HEK293 (cell line): ENCODE measurements around the gene ANGPTL2.

Experiments used
- CTCF ChIA-PET: fragments of 350-600 bp; formaldehyde crosslinking; extraction: SDS; loops from one replicate; lab custom pipeline; 2021; ENCODE audit warnings: antibody characterized with exemption; lab: Yijun Ruan, JAX
- POLR2A ChIA-PET: fragments of 300-600 bp; formaldehyde crosslinking; extraction: SDS; loops from one replicate; lab custom pipeline; 2020; ENCODE audit warnings: antibody characterized with exemption, inconsistent platforms; lab: Yijun Ruan, JAX
- H3K27ac ChIP-seq: fragments of 200-500 bp; sonication (Bioruptor generic); 2 replicates; pipeline ENCODE4 v1.5.1; 2014; ENCODE audit warnings: low read depth, low read length, control low read depth, inconsistent platforms; ENCODE audit errors: extremely low read depth
- H3K36me3 ChIP-seq, 2 experiments: fragments of 200-500 bp in 1 of 2; sonication (Bioruptor generic) in 1 of 2; 1 replicate in 1 of 2; 2 replicates in 1 of 2; pipeline ENCODE4 v1.5.1; 2014 to 2017; ENCODE audit warnings: inconsistent platforms in 2 of 2, low read length in 2 of 2; ENCODE audit not compliant: control insufficient read depth in 2 of 2, insufficient read depth in 1 of 2
- H3K4me1 ChIP-seq: fragments of 200-500 bp; sonication (Bioruptor generic); 2 replicates; pipeline ENCODE4 v1.5.1; 2014; ENCODE audit warnings: mild to moderate bottlenecking, low read length, inconsistent platforms; ENCODE audit not compliant: control insufficient read depth, insufficient read depth
- H3K4me3 ChIP-seq: 2 replicates; pipeline ENCODE4 v1.5.1; 2011; ENCODE audit warnings: low read depth, mild to moderate bottlenecking, control low read depth, low read length, moderate library complexity
- H3K9me3 ChIP-seq: fragments of 200-500 bp; sonication (Bioruptor generic); 2 replicates; pipeline ENCODE4 v1.5.1; 2014; ENCODE audit warnings: low read depth, low read length, inconsistent platforms; ENCODE audit not compliant: control insufficient read depth, insufficient read depth
- EGR2 ChIP-seq: fragments of 450-650 bp; formaldehyde crosslinking; IDR thresholded peaks from 2 replicates; pipeline ENCODE4 v1.5.1; 2016; ENCODE audit warnings: low read depth, missing biosample characterization, missing genetic modification characterization
- GFI1B ChIP-seq: fragments of 450-650 bp; formaldehyde crosslinking; IDR thresholded peaks from 2 replicates; pipeline ENCODE4 v1.5.1; 2016; ENCODE audit warnings: missing biosample characterization, missing genetic modification characterization
- MEIS1 ChIP-seq: sonication (generic); formaldehyde crosslinking; IDR thresholded peaks from 2 replicates; pipeline ENCODE4 v1.8.1; 2022; ENCODE audit warnings: missing genetic modification reagents, mild to moderate bottlenecking, borderline replicate concordance
- ZBTB17 ChIP-seq: fragments of 450-650 bp; formaldehyde crosslinking; IDR thresholded peaks from 2 replicates; pipeline ENCODE4 v1.5.1; 2016; ENCODE audit warnings: missing biosample characterization, missing genetic modification characterization
- ZBTB8A ChIP-seq: fragments of 450-650 bp; formaldehyde crosslinking; IDR thresholded peaks from 2 replicates; pipeline ENCODE4 v1.5.1; 2016; ENCODE audit warnings: missing biosample characterization, missing genetic modification characterization
- ZIC2 ChIP-seq: fragments of 450-650 bp; formaldehyde crosslinking; IDR thresholded peaks from 2 replicates; pipeline ENCODE4 v1.5.1; 2016; ENCODE audit warnings: missing biosample characterization, missing genetic modification characterization
- ZNF121 ChIP-seq: fragments of 450-650 bp; formaldehyde crosslinking; IDR thresholded peaks from 2 replicates; pipeline ENCODE4 v1.5.1; 2016; ENCODE audit warnings: missing biosample characterization, missing genetic modification characterization
- ZNF248 ChIP-seq: fragments of 450-650 bp; formaldehyde crosslinking; IDR thresholded peaks from 2 replicates; pipeline ENCODE4 v1.5.1; 2017; ENCODE audit warnings: missing biosample characterization, missing genetic modification characterization
- ZNF404 ChIP-seq: fragments of 450-650 bp; formaldehyde crosslinking; IDR thresholded peaks from 2 replicates; pipeline ENCODE4 v1.5.1; 2017; ENCODE audit warnings: missing biosample characterization, missing genetic modification characterization
- ZNF423 ChIP-seq: fragments of 450-650 bp; formaldehyde crosslinking; IDR thresholded peaks from 2 replicates; pipeline ENCODE4 v1.5.1; 2016; ENCODE audit warnings: missing biosample characterization, missing genetic modification characterization
- ZNF560 ChIP-seq: fragments of 450-650 bp; formaldehyde crosslinking; IDR thresholded peaks from 2 replicates; pipeline ENCODE4 v1.5.1; 2017; ENCODE audit warnings: missing biosample characterization, missing genetic modification characterization, borderline replicate concordance
- ZNF621 ChIP-seq: fragments of 450-650 bp; formaldehyde crosslinking; IDR thresholded peaks from 2 replicates; pipeline ENCODE4 v1.5.1; 2017; ENCODE audit warnings: missing biosample characterization, missing genetic modification characterization
- ZNF670 ChIP-seq: fragments of 450-650 bp; formaldehyde crosslinking; IDR thresholded peaks from 2 replicates; pipeline ENCODE4 v1.5.1; 2016; ENCODE audit warnings: missing biosample characterization, missing genetic modification characterization, low read depth
- ZNF776 ChIP-seq: fragments of 450-650 bp; formaldehyde crosslinking; IDR thresholded peaks from 2 replicates; pipeline ENCODE4 v1.5.0; 2017; ENCODE audit warnings: missing biosample characterization, missing genetic modification characterization, borderline replicate concordance
- ZNF830 ChIP-seq: fragments of 450-650 bp; IDR thresholded peaks from 2 replicates; pipeline ENCODE4 v1.5.0; 2018; ENCODE audit warnings: missing biosample characterization, missing genetic modification characterization, low read depth, mild to moderate bottlenecking, moderate library complexity
- ZNF837 ChIP-seq: fragments of 450-650 bp; formaldehyde crosslinking; IDR thresholded peaks from 2 replicates; pipeline ENCODE4 v1.5.1; 2016; ENCODE audit warnings: missing biosample characterization, missing genetic modification characterization
- TF ChIP-seq, protein P1 (sequence below): fragments of 450-650 bp; formaldehyde crosslinking; IDR thresholded peaks from 2 replicates; pipeline ENCODE4 v1.5.1; 2016; ENCODE audit warnings: missing biosample characterization, missing genetic modification characterization
- TF ChIP-seq, protein P2 (sequence below): fragments of 450-650 bp; formaldehyde crosslinking; IDR thresholded peaks from 2 replicates; pipeline ENCODE4 v1.5.1; 2016; ENCODE audit warnings: missing biosample characterization, missing genetic modification characterization
- TF ChIP-seq, protein P3 (sequence below): fragments of 450-650 bp; formaldehyde crosslinking; IDR thresholded peaks from 2 replicates; pipeline ENCODE4 v1.5.1; 2016; ENCODE audit warnings: missing biosample characterization, missing genetic modification characterization
- TF ChIP-seq, protein P4 (sequence below): fragments of 450-650 bp; formaldehyde crosslinking; IDR thresholded peaks from 2 replicates; pipeline ENCODE4 v1.5.1; 2016; ENCODE audit warnings: missing biosample characterization, missing genetic modification characterization

ANGPTL2 gene

DNA sequence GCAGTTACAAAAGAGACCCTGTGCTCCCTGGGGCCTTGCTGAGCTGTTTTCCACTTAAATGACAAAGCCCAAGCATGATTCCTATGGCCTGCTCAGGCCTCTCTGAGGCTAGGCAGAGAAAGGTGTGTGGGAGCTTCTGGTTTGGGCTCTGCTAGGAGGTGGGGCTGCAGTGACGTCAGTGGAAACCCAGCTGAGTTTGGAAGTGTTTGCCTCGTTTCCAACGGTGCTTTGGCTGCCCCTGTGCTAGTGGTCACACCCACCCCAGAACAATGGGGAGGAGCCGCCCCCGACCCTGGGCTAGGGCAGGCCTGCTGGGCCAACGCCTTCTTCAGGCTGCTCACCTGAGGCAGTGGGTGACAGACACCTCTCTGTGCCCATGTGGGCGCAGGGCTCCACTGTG, 10.4 kb downstream of the ANGPTL2 start (continued):
- TF ChIP-seq ZNF423 (tag by site-specific recombination): no peak
- TF ChIP-seq, protein P1, sequence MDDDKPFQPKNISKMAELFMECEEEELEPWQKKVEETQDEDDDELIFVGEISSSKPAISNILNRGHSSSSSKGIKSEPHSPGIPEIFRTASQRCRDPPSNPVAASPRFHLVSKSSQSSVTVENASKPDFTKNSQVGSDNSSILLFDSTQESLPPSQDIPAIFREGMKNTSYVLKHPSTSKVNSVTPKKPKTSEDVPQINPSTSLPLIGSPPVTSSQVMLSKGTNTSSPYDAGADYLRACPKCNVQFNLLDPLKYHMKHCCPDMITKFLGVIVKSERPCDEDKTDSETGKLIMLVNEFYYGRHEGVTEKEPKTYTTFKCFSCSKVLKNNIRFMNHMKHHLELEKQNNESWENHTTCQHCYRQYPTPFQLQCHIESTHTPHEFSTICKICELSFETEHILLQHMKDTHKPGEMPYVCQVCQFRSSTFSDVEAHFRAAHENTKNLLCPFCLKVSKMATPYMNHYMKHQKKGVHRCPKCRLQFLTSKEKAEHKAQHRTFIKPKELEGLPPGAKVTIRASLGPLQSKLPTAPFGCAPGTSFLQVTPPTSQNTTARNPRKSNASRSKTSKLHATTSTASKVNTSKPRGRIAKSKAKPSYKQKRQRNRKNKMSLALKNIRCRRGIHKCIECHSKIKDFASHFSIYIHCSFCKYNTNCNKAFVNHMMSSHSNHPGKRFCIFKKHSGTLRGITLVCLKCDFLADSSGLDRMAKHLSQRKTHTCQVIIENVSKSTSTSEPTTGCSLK: no peak

DNA sequence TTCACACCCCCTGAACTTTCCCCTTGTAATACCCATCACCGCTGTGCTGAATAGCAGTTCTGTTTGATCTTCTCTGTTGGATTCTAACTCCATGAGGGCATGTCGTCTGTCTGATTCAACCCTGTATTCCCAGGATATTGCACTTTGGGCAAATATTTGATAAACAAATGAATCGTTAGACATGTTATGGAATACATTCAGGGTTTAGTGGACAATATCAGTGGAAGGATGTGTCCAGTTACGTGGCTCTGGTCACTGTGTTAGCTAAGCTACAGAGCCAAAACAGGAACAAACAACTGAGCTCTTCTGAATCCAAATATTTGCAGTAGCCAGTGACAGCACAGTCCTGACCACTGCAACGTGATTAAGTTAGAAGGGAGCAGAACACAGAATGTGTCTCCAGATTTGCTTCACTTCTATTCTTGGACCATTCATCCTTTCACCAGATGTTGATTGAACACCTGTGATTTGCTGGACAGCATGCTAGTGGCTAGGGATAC, 13.2 kb downstream of the ANGPTL2 start:
- POLR2A ChIA-PET: no interaction called here
- H3K4me3 ChIP-seq: no peak overlapping the region
- H3K9me3 ChIP-seq: no peaks in the 10 kb centered on the region
- no peaks in the 10 kb centered on the region for H3K36me3 ChIP-seq
- TF ChIP-seq ZNF621 (no peak), GFI1B (tag by site-specific recombination) (no peak), ZNF837 (tag by site-specific recombination) (no peak), ZNF248 (tag by site-specific recombination) (no peak)
- TF ChIP-seq, protein P2, sequence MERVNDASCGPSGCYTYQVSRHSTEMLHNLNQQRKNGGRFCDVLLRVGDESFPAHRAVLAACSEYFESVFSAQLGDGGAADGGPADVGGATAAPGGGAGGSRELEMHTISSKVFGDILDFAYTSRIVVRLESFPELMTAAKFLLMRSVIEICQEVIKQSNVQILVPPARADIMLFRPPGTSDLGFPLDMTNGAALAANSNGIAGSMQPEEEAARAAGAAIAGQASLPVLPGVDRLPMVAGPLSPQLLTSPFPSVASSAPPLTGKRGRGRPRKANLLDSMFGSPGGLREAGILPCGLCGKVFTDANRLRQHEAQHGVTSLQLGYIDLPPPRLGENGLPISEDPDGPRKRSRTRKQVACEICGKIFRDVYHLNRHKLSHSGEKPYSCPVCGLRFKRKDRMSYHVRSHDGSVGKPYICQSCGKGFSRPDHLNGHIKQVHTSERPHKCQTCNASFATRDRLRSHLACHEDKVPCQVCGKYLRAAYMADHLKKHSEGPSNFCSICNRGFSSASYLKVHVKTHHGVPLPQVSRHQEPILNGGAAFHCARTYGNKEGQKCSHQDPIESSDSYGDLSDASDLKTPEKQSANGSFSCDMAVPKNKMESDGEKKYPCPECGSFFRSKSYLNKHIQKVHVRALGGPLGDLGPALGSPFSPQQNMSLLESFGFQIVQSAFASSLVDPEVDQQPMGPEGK: no peak
- no peak overlapping the region for H3K27ac ChIP-seq
- peaks cover 10% of the 10 kb centered on the region for H3K4me1 ChIP-seq
- CTCF ChIA-PET: no interaction called here

DNA sequence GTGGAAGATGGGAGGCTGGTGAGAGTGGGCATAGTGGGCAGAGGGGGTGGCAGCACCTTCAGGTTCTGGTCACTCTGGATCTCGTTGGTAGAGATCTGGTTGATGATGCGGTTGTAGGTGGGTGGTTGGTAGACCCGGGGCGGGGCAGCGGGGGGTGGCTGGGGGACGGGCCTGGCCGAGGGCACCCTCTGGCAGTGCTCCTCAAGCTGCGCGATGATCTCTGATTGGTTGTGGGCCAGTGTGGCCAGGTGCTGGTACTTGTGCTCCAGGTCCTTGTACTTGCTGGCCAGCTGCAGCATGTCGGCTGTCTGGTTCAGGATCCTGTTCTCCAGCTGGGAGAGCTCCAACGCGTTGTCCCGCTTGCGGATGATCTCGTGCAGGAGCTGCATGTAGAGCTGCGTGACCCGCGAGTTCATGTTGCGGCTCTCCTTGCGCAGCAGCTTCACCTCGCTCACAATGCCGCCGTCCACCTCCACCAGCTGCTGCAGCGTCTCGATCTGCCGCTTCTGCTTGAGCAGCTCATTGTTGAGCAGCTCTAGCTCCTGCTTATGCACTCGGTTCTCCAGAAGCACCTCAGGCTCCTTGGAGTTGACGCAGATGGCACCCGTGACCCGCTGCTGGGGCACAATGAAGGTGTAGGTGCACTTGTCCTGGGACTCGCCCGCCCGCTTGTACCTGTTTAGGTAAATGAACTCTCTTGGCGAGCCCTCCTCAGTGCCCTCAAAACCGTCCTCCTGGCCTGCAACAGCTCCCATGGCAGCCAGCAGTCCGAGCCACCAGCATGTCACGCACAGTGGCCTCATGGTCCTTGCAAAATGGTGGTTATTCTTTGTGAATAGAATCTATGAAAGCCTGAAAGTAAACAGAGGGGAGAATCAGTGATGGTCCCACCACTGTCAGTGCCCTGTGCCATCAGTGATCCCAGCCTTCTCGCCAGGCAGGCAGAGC, 14.2 kb downstream of the ANGPTL2 start:
- Histone ChIP-seq H3K4me3 (no peak overlapping the region), H3K4me1 (peaks cover 9% of the 10 kb centered on the region), H3K27ac (no peak overlapping the region), H3K36me3 (no peaks in the 10 kb centered on the region), H3K9me3 (no peaks in the 10 kb centered on the region)
- ChIA-PET CTCF (no interaction called here), POLR2A (no interaction called here)
- no peak for TF ChIP-seq ZNF837 (tag by site-specific recombination)
- TF ChIP-seq, protein P3, sequence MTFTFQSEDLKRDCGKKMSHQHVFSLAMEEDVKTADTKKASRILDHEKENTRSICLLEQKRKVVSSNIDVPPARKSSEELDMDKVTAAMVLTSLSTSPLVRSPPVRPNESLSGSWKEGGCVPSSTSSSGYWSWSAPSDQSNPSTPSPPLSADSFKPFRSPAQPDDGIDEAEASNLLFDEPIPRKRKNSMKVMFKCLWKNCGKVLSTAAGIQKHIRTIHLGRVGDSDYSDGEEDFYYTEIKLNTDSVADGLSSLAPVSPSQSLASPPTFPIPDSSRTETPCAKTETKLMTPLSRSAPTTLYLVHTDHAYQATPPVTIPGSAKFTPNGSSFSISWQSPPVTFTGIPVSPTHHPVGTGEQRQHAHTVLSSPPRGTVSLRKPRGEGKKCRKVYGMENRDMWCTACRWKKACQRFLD: no peak
- TF ChIP-seq ZBTB17 (tag by site-specific recombination): no peak
- no peak for TF ChIP-seq MEIS1 (CRISPR knock-in tag)
- TF ChIP-seq, protein P4, sequence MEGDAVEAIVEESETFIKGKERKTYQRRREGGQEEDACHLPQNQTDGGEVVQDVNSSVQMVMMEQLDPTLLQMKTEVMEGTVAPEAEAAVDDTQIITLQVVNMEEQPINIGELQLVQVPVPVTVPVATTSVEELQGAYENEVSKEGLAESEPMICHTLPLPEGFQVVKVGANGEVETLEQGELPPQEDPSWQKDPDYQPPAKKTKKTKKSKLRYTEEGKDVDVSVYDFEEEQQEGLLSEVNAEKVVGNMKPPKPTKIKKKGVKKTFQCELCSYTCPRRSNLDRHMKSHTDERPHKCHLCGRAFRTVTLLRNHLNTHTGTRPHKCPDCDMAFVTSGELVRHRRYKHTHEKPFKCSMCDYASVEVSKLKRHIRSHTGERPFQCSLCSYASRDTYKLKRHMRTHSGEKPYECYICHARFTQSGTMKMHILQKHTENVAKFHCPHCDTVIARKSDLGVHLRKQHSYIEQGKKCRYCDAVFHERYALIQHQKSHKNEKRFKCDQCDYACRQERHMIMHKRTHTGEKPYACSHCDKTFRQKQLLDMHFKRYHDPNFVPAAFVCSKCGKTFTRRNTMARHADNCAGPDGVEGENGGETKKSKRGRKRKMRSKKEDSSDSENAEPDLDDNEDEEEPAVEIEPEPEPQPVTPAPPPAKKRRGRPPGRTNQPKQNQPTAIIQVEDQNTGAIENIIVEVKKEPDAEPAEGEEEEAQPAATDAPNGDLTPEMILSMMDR (tag by site-specific recombination): no peak
- TF ChIP-seq ZNF248 (tag by site-specific recombination): no peak
- no peak for TF ChIP-seq ZBTB8A (tag by site-specific recombination)
- no peak for TF ChIP-seq ZNF830
- TF ChIP-seq, protein P1: no peak
- no peak for TF ChIP-seq ZNF121
- no peak for TF ChIP-seq ZNF560
- TF ChIP-seq ZIC2 (tag by site-specific recombination): no peak
- no peak for TF ChIP-seq ZNF776 (tag by site-specific recombination)
- no peak for TF ChIP-seq ZNF670
- TF ChIP-seq EGR2 (tag by site-specific recombination): no peak
- TF ChIP-seq ZNF404 (tag by site-specific recombination): no peak
